ENCODE results near the gene OR6Y1.

OR6Y1 gene

DNA sequence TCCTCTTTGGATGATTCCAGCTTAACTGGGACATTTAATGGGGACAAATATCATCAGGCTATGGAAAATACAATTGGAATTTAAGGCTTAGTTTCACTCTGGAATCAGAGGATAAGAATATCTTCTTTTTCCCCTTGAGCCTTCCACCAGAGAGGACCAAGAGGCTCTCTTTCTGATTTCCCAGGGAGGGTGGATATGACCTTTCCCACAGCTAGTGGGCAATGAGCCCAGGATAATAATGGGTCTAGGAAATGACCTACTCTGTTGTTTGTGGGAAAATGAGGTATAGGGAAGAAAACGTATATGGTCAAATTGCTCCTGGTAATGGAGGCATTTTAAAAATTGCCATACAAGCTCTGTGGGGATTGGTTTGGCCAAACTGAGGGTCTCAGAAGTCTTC lies 1.9 kb downstream of the OR6Y1 start:
- Histone ChIP-seq H3K9me3 (ENCODE audit: severe bottlenecking) (no peaks in the 10 kb centered on the region), H3K27ac (no peak overlapping the region), H3K27me3 (ENCODE audit: insufficient read depth, low read depth, severe bottlenecking) (peaks cover 94% of the 10 kb centered on the region), H3K4me3 (ENCODE audit: low read depth, low read length) (no peak overlapping the region), H3K36me3 (no peaks in the 10 kb centered on the region)
- TF ChIP-seq, protein P1, sequence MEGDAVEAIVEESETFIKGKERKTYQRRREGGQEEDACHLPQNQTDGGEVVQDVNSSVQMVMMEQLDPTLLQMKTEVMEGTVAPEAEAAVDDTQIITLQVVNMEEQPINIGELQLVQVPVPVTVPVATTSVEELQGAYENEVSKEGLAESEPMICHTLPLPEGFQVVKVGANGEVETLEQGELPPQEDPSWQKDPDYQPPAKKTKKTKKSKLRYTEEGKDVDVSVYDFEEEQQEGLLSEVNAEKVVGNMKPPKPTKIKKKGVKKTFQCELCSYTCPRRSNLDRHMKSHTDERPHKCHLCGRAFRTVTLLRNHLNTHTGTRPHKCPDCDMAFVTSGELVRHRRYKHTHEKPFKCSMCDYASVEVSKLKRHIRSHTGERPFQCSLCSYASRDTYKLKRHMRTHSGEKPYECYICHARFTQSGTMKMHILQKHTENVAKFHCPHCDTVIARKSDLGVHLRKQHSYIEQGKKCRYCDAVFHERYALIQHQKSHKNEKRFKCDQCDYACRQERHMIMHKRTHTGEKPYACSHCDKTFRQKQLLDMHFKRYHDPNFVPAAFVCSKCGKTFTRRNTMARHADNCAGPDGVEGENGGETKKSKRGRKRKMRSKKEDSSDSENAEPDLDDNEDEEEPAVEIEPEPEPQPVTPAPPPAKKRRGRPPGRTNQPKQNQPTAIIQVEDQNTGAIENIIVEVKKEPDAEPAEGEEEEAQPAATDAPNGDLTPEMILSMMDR (IDR thresholded peaks at IDR 0.05; ENCODE audit: low read depth, low read length): no peak
- DNase-seq: no peak

- Histone ChIP-seq H3K27me3 (ENCODE audit: insufficient read depth, low read depth, severe bottlenecking) (peaks cover 77% of the 10 kb centered on the region), H3K4me3 (ENCODE audit: low read depth, low read length) (no peak overlapping the region), H3K27ac (no peak overlapping the region), H3K9me3 (ENCODE audit: severe bottlenecking) (no peaks in the 10 kb centered on the region), H3K36me3 (no peaks in the 10 kb centered on the region)
- no peak for DNase-seq
- TF ChIP-seq, protein P1 (IDR thresholded peaks at IDR 0.05; ENCODE audit: low read depth, low read length): no peak
These were observed 6.7 kb downstream of the OR6Y1 start for GRCh38 chr1:158547533-158547932.

DNA sequence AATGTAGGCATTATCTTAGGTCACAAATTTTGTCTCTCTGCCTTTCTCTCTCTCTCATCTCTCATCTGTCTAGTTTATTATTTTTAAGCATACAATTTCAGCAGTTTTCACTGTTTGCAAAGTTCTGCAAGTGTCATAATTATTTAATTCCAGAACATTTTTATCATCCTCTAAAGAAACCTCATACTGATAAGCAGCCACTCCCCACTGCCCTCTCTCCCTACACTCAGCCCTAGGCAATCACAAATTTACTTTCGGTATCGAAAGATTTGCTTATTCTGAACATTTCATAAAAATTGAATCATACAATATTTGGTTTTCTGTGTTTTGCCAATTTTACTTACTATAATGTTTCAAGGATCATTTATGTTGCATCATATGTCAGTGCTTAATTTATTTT lies 16.6 kb downstream of the OR6Y1 start:
- Histone ChIP-seq H3K27ac (no peak overlapping the region), H3K9me3 (ENCODE audit: severe bottlenecking) (no peaks in the 10 kb centered on the region)
- TF ChIP-seq, protein P1 (IDR thresholded peaks at IDR 0.05; ENCODE audit: low read depth, low read length): no peak

GRCh38 chr1:158534496-158534895 lies 19.7 kb downstream of the OR6Y1 start:
- no peaks in the 10 kb centered on the region for H3K36me3 ChIP-seq
- no peaks in the 10 kb centered on the region for H3K9me3 ChIP-seq (ENCODE audit: severe bottlenecking)
- DNase-seq: no peak
- H3K4me3 ChIP-seq (ENCODE audit: low read depth, low read length): no peak overlapping the region
- no peak overlapping the region for H3K27ac ChIP-seq
- peaks cover 87% of the 10 kb centered on the region for H3K27me3 ChIP-seq (ENCODE audit: insufficient read depth, low read depth, severe bottlenecking)
- TF ChIP-seq, protein P1 (IDR thresholded peaks at IDR 0.05; ENCODE audit: low read depth, low read length): no peak

More for the DNA sequence above, 16.6 kb downstream of the OR6Y1 start:
- DNase-seq: no peak
- Histone ChIP-seq H3K36me3 (no peaks in the 10 kb centered on the region), H3K27me3 (ENCODE audit: insufficient read depth, low read depth, severe bottlenecking) (peaks cover 66% of the 10 kb centered on the region), H3K4me3 (ENCODE audit: low read depth, low read length) (no peak overlapping the region)

DNA sequence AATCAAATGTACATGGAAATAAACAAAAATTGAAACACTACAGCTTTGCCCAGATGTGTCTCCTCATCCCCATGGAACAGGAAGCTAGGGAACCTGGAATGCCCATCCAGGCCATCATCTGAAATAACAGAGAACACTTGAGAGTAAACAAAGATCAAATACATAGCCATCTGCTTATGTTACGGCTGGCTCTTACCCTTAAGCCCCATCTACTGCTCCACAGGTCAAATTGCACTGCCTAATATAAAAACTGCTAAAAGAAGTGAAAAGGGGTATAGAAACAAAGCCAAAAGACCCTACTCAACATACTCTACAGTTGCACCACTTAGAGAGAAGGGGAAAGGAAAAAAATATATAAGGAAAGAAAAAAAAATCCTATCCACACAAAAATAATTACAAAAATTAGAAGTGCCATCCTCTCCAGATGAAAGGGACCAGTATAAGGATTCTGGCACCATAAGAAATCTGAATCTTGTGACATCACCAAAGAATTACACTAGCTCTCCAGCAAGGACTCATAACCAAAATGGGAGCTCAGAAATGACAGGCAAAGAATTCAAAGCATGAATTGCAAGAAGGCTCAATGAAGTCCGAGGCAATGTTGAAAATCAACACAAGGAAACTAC lies 26.9 kb downstream of the OR6Y1 start:
- H3K36me3 ChIP-seq: no peaks in the 10 kb centered on the region
- no peak overlapping the region for H3K27ac ChIP-seq
- DNase-seq: no peak
- TF ChIP-seq, protein P1 (IDR thresholded peaks at IDR 0.05; ENCODE audit: low read depth, low read length): no peak
- H3K27me3 ChIP-seq (ENCODE audit: insufficient read depth, low read depth, severe bottlenecking): peaks cover 75% of the 10 kb centered on the region
- H3K9me3 ChIP-seq (ENCODE audit: severe bottlenecking): no peaks in the 10 kb centered on the region
- H3K4me3 ChIP-seq (ENCODE audit: low read depth, low read length): no peak overlapping the region

DNA sequence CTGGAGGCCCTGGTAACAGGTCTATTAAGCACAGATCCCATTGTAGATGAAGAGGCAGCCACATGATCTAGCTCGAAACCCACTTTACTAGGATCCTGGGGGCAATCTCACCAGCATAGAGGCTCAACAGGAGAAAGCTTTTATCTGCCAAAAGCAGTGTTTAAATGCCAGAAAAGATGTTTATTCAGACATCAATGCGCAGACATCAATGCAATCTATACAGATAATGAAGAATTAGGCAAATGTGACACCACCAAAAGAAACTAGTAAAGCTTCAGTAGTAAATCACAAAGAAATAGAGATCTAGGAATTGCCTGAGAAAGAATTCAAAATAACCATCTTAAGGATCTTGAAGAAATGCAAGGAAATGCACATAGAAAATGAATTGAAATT lies 32.5 kb downstream of the OR6Y1 start:
- no peaks in the 10 kb centered on the region for H3K9me3 ChIP-seq (ENCODE audit: severe bottlenecking)
- peaks cover 68% of the 10 kb centered on the region for H3K27me3 ChIP-seq (ENCODE audit: insufficient read depth, low read depth, severe bottlenecking)
- no peak overlapping the region for H3K27ac ChIP-seq
- TF ChIP-seq, protein P1 (IDR thresholded peaks at IDR 0.05; ENCODE audit: low read depth, low read length): no peak
- H3K4me3 ChIP-seq (ENCODE audit: low read depth, low read length): no peak overlapping the region
- no peaks in the 10 kb centered on the region for H3K36me3 ChIP-seq
- no peak for DNase-seq

All from WERI-Rb-1 (cell line).